ENCODE measurements around the gene UBE2V1. TPM values are rescaled to one million over a fixed set of nuclear protein-coding genes. Genes with fewer than 3 reads are reported as not detected.

The UBE2V1 gene
- total and polyA plus RNA-seq, 7 donors: 45.2 to 165 (median 60.3) TPM

- peaks cover 3 to 43% of the 10 kb centered on the region in 2 donors for H3K36me3 ChIP-seq (ENCODE audit: insufficient read depth in 1 of 2, low read depth in 1 of 2)
- no peaks in the 10 kb centered on the region for H3K27me3 ChIP-seq (ENCODE audit: insufficient read depth in 3 of 3, low read length in 2 of 3)
- no peak for DNase-seq
- no peaks in the 10 kb centered on the region for H3K9me3 ChIP-seq
- peak overlapping the region; percentile 26 for H3K27ac ChIP-seq
- H3K4me1 ChIP-seq: peaks cover 34% of the 10 kb centered on the region
- ATAC-seq: peak in 2 of 4 donors; percentile 41 to 44
- TF ChIP-seq, protein P1, sequence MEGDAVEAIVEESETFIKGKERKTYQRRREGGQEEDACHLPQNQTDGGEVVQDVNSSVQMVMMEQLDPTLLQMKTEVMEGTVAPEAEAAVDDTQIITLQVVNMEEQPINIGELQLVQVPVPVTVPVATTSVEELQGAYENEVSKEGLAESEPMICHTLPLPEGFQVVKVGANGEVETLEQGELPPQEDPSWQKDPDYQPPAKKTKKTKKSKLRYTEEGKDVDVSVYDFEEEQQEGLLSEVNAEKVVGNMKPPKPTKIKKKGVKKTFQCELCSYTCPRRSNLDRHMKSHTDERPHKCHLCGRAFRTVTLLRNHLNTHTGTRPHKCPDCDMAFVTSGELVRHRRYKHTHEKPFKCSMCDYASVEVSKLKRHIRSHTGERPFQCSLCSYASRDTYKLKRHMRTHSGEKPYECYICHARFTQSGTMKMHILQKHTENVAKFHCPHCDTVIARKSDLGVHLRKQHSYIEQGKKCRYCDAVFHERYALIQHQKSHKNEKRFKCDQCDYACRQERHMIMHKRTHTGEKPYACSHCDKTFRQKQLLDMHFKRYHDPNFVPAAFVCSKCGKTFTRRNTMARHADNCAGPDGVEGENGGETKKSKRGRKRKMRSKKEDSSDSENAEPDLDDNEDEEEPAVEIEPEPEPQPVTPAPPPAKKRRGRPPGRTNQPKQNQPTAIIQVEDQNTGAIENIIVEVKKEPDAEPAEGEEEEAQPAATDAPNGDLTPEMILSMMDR (IDR thresholded peaks at IDR 0.05): no peak
- WGBS, 3 donors: 77 to 84% (median 81%) methylated on average over 2 of the region's 2 CpGs
- intact Hi-C loops (cut with DNase I): no loop called here
- no peak overlapping the region for H3K4me3 ChIP-seq
These were observed 19.7 kb downstream of the UBE2V1 start for GRCh38 chr20:50093240-50093639.

- peaks cover 29% of the 10 kb centered on the region for H3K4me1 ChIP-seq
- TF ChIP-seq, protein P1 (IDR thresholded peaks at IDR 0.05): no peak
- 69 to 81% (median 69%) methylated on average over 4 of the region's 4 CpGs for WGBS, 3 donors
- H3K27ac ChIP-seq: peak overlapping the region; percentile 26
- no peak overlapping the region for H3K4me3 ChIP-seq
- intact Hi-C loops (cut with DNase I): no loop called here
- no peaks in the 10 kb centered on the region for H3K27me3 ChIP-seq (ENCODE audit: insufficient read depth in 3 of 3, low read length in 2 of 3)
- ATAC-seq (peak in 2 of 4 donors; percentile 12 to 28), DNase-seq (no peak)
- no peaks in the 10 kb centered on the region for H3K9me3 ChIP-seq
- H3K36me3 ChIP-seq (ENCODE audit: insufficient read depth in 1 of 2, low read depth in 1 of 2): peaks cover 3 to 50% of the 10 kb centered on the region in 2 donors
These were observed 20.5 kb downstream of the UBE2V1 start for GRCh38 chr20:50092436-50092835.

GRCh38 chr20:50089787-50090177 lies 23.2 kb downstream of the UBE2V1 start:
- Histone ChIP-seq H3K4me1 (peaks cover 36% of the 10 kb centered on the region), H3K36me3 (ENCODE audit: insufficient read depth in 1 of 2, low read depth in 1 of 2) (peaks cover 0 to 28% of the 10 kb centered on the region in 2 donors), H3K27ac (peak overlapping the region; percentile 21), H3K4me3 (no peak overlapping the region), H3K27me3 (ENCODE audit: insufficient read depth in 3 of 3, low read length in 2 of 3) (no peaks in the 10 kb centered on the region), H3K9me3 (no peaks in the 10 kb centered on the region)
- no peak for DNase-seq
- TF ChIP-seq, protein P1 (IDR thresholded peaks at IDR 0.05): no peak
- intact Hi-C loops (cut with DNase I): loop anchor here in 1 of 2 donors (5.0 kb wide), 1 partner anchor 107 kb away; the partner anchor contains the start of gene SNAI1
- no peak for ATAC-seq
- WGBS, 3 donors: 78 to 83% (median 79%) methylated on average over 2 of the region's 2 CpGs

DNA sequence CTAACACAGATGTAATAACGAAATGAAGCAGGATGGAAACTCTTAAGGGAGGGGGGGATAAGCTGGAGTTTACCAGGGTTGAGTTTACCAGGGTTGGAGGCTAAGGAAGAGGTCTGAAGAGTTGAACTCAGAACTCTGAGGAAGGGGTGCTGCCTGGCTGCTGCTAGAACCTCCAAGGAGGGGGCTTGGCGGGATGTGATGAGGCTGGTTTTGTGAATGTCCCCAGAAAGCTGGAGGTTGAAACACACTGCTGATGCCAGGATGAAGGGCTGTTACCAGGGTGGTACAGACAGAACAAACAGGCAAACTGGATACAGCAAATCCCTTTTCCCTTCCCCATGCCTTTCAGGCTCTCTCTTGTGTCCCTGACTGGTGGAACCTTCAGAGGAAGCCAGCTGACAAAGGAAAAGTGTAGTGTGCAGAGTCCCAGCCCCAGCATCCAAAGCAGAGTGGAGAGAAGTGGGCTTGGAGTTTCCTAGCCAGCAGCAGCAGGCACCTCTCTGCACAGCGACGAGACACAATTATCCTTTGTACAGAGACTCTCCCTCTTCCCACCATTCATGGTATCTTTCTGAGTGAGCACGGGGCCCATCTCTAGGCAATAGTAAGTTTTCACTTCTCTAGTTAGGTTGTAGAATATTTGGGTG lies 23.7 kb downstream of the UBE2V1 start:
- H3K9me3 ChIP-seq: no peaks in the 10 kb centered on the region
- peaks cover 36% of the 10 kb centered on the region for H3K4me1 ChIP-seq
- TF ChIP-seq, protein P1 (IDR thresholded peaks at IDR 0.05): no peak
- DNase-seq: no peak
- H3K27me3 ChIP-seq (ENCODE audit: insufficient read depth in 3 of 3, low read length in 2 of 3): no peaks in the 10 kb centered on the region
- H3K36me3 ChIP-seq (ENCODE audit: insufficient read depth in 1 of 2, low read depth in 1 of 2): peaks cover 0 to 23% of the 10 kb centered on the region in 2 donors
- ATAC-seq: no peak
- peak overlapping the region; percentile 21 for H3K27ac ChIP-seq
- no peak overlapping the region for H3K4me3 ChIP-seq
- WGBS, 3 donors: 69 to 79% (median 76%) methylated on average over 5 of the region's 5 CpGs
- intact Hi-C loops (cut with DNase I): loop anchor here in 1 of 2 donors (5.0 kb wide), 1 partner anchor 107 kb away; the partner anchor contains the start of gene SNAI1
